AG09309 (cell line): ENCODE results near the gene LRRC18.

ENCODE experiments used
- DNase-seq: peaks from one replicate; pipeline ENCODE4 v3.0.0-alpha.2; 2010; ENCODE audit warnings: low read depth
- H3K4me3 ChIP-seq: 2 replicates; pipeline ENCODE4 v1.5.1; 2011; ENCODE audit warnings: mild to moderate bottlenecking, low read depth, low read length, moderate library complexity; ENCODE audit not compliant: control insufficient read depth
- CTCF ChIP-seq: IDR thresholded peaks from 2 replicates; pipeline ENCODE4 v1.5.1; 2011; ENCODE audit warnings: mild to moderate bottlenecking, low read depth, low read length, inconsistent platforms; ENCODE audit not compliant: insufficient read depth, control insufficient read depth; ENCODE audit errors: missing control alignments

The LRRC18 gene

GRCh38 chr10:48964038-48964437, 24.4 kb upstream of the LRRC18 start:
- no peak overlapping the region for H3K4me3 ChIP-seq
- no peak for TF ChIP-seq CTCF
- no peak for DNase-seq

- no peak overlapping the region for H3K4me3 ChIP-seq
- no peak for DNase-seq
- TF ChIP-seq CTCF: no peak
These were observed 19.1 kb upstream of the LRRC18 start for GRCh38 chr10:48958598-48959190.

- no peak overlapping the region for H3K4me3 ChIP-seq
- DNase-seq: no peak
- no peak for TF ChIP-seq CTCF
These were observed 17.9 kb upstream of the LRRC18 start for GRCh38 chr10:48957361-48958151.

GRCh38 chr10:48951707-48952106, 12.1 kb upstream of the LRRC18 start:
- DNase-seq: no peak
- H3K4me3 ChIP-seq: no peak overlapping the region
- TF ChIP-seq CTCF: no peak

- no peak overlapping the region for H3K4me3 ChIP-seq
- no peak for TF ChIP-seq CTCF
- DNase-seq: no peak
These were observed 8.9 kb upstream of the LRRC18 start for GRCh38 chr10:48948470-48949037.

- DNase-seq: no peak
- no peak overlapping the region for H3K4me3 ChIP-seq
- TF ChIP-seq CTCF: no peak
These were observed 8.2 kb upstream of the LRRC18 start for GRCh38 chr10:48947690-48948469.
